K562 (cell line): ENCODE measurements around the gene PHF11.

ENCODE experiments used
- DPF2 ChIP-seq: fragments of 450-650 bp; IDR thresholded peaks from 2 replicates; pipeline ENCODE4 v1.6.1; 2016
- HNRNPLL ChIP-seq: fragments of 200-400 bp; formaldehyde crosslinking; IDR thresholded peaks from 2 replicates; pipeline ENCODE4 v1.6.1; 2017; ENCODE audit warnings: low read length, low read depth, mild to moderate bottlenecking; ENCODE audit not compliant: poor library complexity, severe bottlenecking
- MAFG ChIP-seq: fragments of 450-650 bp; conservative IDR thresholded peaks from 2 replicates; pipeline ENCODE4 v1.6.1; 2016; ENCODE audit warnings: missing genetic modification characterization, missing compliant biosample characterization
- MAZ ChIP-seq, 2 experiments: fragments of 450-650 bp in 1 of 2; sonication (generic) in 1 of 2; formaldehyde crosslinking; IDR thresholded peaks in 1 of 2; conservative IDR thresholded peaks in 1 of 2; 2 replicates each; pipeline versions ENCODE4 v1.4.0 to v1.5.0; 2020; ENCODE audit warnings: mild to moderate bottlenecking in 1 of 2, missing genetic modification reagents in 1 of 2
- NR2C2 ChIP-seq, 2 experiments: fragments of 200-800 bp in 1 of 2; sonication (Bioruptor generic) in 1 of 2; sonication (generic) in 1 of 2; formaldehyde crosslinking in 1 of 2; IDR thresholded peaks; 2 replicates each; pipeline versions ENCODE4 v1.6.1 to v1.8.0; 2016 to 2022; ENCODE audit warnings: mild to moderate bottlenecking in 1 of 2, missing compliant biosample characterization in 1 of 2, missing genetic modification characterization in 1 of 2, missing genetic modification reagents in 1 of 2
- XRCC5 ChIP-seq: fragments of 200-400 bp; formaldehyde crosslinking; IDR thresholded peaks from 2 replicates; pipeline ENCODE4 v1.6.1; 2017; ENCODE audit warnings: low read depth, mild to moderate bottlenecking, low read length
- TF ChIP-seq, protein P1 (sequence below): IDR thresholded peaks from 2 replicates; pipeline ENCODE4 v1.6.1; 2012; ENCODE audit warnings: low read depth, low read length, improper control_type of control experiment, borderline replicate concordance
- TF ChIP-seq, protein P2 (sequence below): fragments of 450-650 bp; formaldehyde crosslinking; IDR thresholded peaks from 2 replicates; pipeline ENCODE4 v1.4.0; 2022; ENCODE audit warnings: missing genetic modification characterization
- TF ChIP-seq, protein P3 (sequence below), 2 experiments: fragments of 450-650 bp; IDR thresholded peaks; 2 replicates each; pipeline ENCODE4 v1.6.1; 2016; ENCODE audit warnings: mild to moderate bottlenecking in 2 of 2, borderline replicate concordance in 1 of 2, low read depth in 1 of 2, moderate library complexity in 1 of 2
- TF ChIP-seq, protein P4 (sequence below), 3 experiments: IDR thresholded peaks in 2 of 3; conservative IDR thresholded peaks in 1 of 3; 2 replicates each; pipeline ENCODE4 v1.5.1; 2011 to 2012; ENCODE audit warnings: low read length in 3 of 3, mild to moderate bottlenecking in 3 of 3, control low read depth in 2 of 3, improper control_type of control experiment in 1 of 3, inconsistent platforms in 1 of 3, low read depth in 1 of 3, mixed read lengths in 1 of 3, moderate library complexity in 1 of 3; ENCODE audit not compliant: insufficient read depth in 2 of 3

DNA sequence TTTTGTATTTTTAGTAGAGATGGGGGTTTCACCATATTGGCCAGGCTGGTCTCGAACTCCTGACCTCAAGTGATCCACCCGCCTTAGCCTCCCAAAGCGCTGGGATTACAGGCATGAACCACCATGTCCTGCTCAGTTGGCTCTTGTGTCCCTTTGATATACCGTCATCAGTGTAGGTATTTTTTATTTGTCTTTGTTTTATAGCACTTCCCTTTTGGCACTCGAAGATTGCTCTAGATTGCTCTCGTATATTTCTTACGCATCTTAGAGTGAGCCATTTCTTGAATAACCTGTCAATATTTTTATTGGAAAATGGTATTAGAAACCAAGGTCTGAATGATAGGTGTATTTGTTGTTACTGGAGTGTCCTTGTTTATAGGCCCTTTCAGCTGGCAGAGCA, 42.3 kb upstream of the PHF11 start:
- TF ChIP-seq, protein P1, sequence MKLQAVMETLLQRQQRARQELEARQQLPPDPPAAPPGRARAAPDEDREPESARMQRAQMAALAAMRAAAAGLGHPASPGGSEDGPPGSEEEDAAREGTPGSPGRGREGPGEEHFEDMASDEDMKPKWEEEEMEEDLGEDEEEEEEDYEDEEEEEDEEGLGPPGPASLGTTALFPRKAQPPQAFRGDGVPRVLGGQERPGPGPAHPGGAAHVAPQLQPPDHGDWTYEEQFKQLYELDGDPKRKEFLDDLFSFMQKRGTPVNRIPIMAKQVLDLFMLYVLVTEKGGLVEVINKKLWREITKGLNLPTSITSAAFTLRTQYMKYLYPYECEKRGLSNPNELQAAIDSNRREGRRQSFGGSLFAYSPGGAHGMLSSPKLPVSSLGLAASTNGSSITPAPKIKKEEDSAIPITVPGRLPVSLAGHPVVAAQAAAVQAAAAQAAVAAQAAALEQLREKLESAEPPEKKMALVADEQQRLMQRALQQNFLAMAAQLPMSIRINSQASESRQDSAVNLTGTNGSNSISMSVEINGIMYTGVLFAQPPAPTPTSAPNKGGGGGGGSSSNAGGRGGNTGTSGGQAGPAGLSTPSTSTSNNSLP, result no peak
- TF ChIP-seq DPF2 (no peak), XRCC5 (no peak), MAZ (CRISPR knock-in tag; conservative IDR thresholded peaks at IDR 0.05 in 1 of 2, IDR thresholded peaks at IDR 0.05 in 1 of 2) (no peak), NR2C2 (CRISPR knock-in tag; IDR thresholded peaks at IDR 0.05) (no peak), NR2C2 (tag; IDR thresholded peaks at IDR 0.05) (no peak), MAFG (tag) (no peak), HNRNPLL (no peak)
- TF ChIP-seq, protein P2, sequence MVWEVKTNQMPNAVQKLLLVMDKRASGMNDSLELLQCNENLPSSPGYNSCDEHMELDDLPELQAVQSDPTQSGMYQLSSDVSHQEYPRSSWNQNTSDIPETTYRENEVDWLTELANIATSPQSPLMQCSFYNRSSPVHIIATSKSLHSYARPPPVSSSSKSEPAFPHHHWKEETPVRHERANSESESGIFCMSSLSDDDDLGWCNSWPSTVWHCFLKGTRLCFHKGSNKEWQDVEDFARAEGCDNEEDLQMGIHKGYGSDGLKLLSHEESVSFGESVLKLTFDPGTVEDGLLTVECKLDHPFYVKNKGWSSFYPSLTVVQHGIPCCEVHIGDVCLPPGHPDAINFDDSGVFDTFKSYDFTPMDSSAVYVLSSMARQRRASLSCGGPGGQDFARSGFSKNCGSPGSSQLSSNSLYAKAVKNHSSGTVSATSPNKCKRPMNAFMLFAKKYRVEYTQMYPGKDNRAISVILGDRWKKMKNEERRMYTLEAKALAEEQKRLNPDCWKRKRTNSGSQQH (CRISPR knock-in tag), result no peak
- TF ChIP-seq, protein P3, sequence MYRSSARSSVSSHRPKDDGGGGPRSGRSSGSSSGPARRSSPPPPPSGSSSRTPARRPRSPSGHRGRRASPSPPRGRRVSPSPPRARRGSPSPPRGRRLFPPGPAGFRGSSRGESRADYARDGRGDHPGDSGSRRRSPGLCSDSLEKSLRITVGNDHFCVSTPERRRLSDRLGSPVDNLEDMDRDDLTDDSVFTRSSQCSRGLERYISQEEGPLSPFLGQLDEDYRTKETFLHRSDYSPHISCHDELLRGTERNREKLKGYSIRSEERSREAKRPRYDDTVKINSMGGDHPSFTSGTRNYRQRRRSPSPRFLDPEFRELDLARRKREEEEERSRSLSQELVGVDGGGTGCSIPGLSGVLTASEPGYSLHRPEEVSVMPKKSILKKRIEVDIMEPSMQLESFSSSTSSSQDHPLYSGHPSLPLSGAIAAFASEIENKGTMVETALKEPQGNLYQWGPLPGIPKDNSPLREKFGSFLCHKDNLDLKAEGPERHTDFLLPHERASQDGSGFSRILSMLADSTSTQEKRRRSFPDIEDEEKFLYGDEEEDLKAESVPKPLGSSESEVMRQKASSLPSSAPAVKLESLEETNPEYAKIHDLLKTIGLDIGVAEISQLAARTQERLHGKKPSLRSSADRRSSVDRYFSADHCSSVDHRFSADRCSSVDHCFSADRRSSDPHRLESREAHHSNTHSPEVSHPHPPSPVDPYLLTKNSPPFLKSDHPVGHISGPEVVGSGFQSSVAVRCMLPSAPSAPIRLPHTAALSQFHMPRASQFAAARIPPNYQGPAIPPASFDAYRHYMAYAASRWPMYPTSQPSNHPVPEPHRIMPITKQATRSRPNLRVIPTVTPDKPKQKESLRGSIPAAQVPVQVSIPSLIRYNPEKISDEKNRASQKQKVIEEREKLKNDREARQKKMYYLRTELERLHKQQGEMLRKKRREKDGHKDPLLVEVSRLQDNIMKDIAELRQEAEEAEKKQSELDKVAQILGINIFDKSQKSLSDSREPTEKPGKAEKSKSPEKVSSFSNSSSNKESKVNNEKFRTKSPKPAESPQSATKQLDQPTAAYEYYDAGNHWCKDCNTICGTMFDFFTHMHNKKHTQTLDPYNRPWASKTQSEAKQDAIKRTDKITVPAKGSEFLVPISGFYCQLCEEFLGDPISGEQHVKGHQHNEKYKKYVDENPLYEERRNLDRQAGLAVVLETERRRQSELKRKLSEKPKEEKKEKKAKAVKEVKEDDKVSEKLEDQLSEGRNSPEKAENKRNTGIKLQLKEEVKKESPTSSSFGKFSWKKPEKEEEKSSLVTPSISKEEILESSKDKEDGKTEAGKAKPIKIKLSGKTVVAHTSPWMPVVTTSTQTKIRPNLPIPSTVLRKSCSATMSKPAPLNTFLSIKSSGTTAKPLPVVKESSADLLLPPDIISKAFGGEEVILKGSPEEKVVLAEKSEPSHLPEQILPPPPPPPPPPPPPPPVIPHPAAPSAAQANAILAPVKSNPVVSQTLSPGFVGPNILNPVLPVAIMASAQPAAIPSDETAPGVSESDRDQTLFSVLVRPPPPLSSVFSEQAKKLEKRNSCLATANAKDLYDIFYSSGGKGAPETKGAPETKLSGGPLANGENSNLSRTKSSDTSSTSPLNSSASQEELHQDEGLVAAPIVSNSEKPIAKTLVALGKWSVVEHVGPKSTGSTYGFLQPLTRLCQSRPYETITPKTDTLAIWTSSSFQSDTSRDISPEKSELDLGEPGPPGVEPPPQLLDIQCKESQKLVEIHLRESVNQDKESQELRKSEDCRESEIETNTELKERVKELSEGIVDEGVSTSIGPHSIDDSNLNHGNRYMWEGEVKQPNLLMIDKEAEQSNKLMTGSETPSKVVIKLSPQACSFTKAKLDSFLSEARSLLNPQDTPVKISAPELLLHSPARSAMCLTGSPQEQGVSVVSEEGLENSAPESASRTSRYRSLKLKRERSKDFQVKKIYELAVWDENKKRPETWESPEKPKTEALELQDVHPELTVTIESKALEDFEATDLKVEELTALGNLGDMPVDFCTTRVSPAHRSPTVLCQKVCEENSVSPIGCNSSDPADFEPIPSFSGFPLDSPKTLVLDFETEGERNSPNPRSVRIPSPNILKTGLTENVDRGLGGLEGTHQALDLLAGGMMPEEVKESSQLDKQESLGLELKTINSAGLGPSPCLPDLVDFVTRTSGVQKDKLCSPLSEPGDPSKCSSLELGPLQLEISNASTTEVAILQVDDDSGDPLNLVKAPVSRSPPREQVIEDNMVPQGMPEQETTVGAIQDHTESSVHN (IDR thresholded peaks at IDR 0.05; ENCODE audit: borderline replicate concordance in 1 of 2, low read depth in 1 of 2), result no peak
- TF ChIP-seq, protein P4, sequence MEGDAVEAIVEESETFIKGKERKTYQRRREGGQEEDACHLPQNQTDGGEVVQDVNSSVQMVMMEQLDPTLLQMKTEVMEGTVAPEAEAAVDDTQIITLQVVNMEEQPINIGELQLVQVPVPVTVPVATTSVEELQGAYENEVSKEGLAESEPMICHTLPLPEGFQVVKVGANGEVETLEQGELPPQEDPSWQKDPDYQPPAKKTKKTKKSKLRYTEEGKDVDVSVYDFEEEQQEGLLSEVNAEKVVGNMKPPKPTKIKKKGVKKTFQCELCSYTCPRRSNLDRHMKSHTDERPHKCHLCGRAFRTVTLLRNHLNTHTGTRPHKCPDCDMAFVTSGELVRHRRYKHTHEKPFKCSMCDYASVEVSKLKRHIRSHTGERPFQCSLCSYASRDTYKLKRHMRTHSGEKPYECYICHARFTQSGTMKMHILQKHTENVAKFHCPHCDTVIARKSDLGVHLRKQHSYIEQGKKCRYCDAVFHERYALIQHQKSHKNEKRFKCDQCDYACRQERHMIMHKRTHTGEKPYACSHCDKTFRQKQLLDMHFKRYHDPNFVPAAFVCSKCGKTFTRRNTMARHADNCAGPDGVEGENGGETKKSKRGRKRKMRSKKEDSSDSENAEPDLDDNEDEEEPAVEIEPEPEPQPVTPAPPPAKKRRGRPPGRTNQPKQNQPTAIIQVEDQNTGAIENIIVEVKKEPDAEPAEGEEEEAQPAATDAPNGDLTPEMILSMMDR (IDR thresholded peaks at IDR 0.05 in 2 of 3, conservative IDR thresholded peaks at IDR 0.05 in 1 of 3; ENCODE audit: insufficient read depth in 2 of 3, low read depth in 1 of 3, low read length in 3 of 3), result no peak
